ENCODE results near the gene SLC27A6.

SLC27A6 gene

GRCh38 chr5:128979761-128980160, 14.5 kb downstream of the SLC27A6 start:
- TF ChIP-seq YY1 (IDR thresholded peaks at IDR 0.05; ENCODE audit: low read depth) = no peak

- TF ChIP-seq CEBPB (IDR thresholded peaks at IDR 0.05) = no peak
- no peak for TF ChIP-seq NFIC (IDR thresholded peaks at IDR 0.05)
- TF ChIP-seq ZBTB7A (IDR thresholded peaks at IDR 0.05; ENCODE audit: low read depth) = no peak
- TF ChIP-seq TCF12 (IDR thresholded peaks at IDR 0.05; ENCODE audit: low read depth) = no peak
- no peak for TF ChIP-seq CREB1 (IDR thresholded peaks at IDR 0.05; ENCODE audit: low read depth)
- no peak for TF ChIP-seq YY1 (IDR thresholded peaks at IDR 0.05; ENCODE audit: low read depth)
- no peak for TF ChIP-seq TAF1 (IDR thresholded peaks at IDR 0.05; ENCODE audit: low read depth)
- TF ChIP-seq TEAD4 (IDR thresholded peaks at IDR 0.05) = no peak
- TF ChIP-seq USF1 (IDR thresholded peaks at IDR 0.05) = no peak
- no peak for TF ChIP-seq EP300 (IDR thresholded peaks at IDR 0.05; ENCODE audit: borderline replicate concordance)
- no peak for TF ChIP-seq REST (IDR thresholded peaks at IDR 0.05; ENCODE audit: low read depth)
- no peak for TF ChIP-seq FOXM1 (IDR thresholded peaks at IDR 0.05; ENCODE audit: borderline replicate concordance, low read depth)
- TF ChIP-seq RAD21 (IDR thresholded peaks at IDR 0.05; ENCODE audit: low read depth) = no peak
- no peak for TF ChIP-seq MAX (IDR thresholded peaks at IDR 0.05)
- TF ChIP-seq EGR1 (IDR thresholded peaks at IDR 0.05) = no peak
Measured at GRCh38 chr5:128980917-128981316, 15.6 kb downstream of the SLC27A6 start.

GRCh38 chr5:128984480-128984879, 19.2 kb downstream of the SLC27A6 start:
- TF ChIP-seq MAX (IDR thresholded peaks at IDR 0.05) (no peak), USF1 (IDR thresholded peaks at IDR 0.05) (no peak), ZBTB7A (IDR thresholded peaks at IDR 0.05; ENCODE audit: low read depth) (no peak), RAD21 (IDR thresholded peaks at IDR 0.05; ENCODE audit: low read depth) (no peak), TCF12 (IDR thresholded peaks at IDR 0.05; ENCODE audit: low read depth) (no peak), FOXM1 (IDR thresholded peaks at IDR 0.05; ENCODE audit: borderline replicate concordance, low read depth) (no peak), TAF1 (IDR thresholded peaks at IDR 0.05; ENCODE audit: low read depth) (no peak), EP300 (IDR thresholded peaks at IDR 0.05; ENCODE audit: borderline replicate concordance) (no peak), REST (IDR thresholded peaks at IDR 0.05; ENCODE audit: low read depth) (no peak), EGR1 (IDR thresholded peaks at IDR 0.05) (no peak), CREB1 (IDR thresholded peaks at IDR 0.05; ENCODE audit: low read depth) (no peak), YY1 (IDR thresholded peaks at IDR 0.05; ENCODE audit: low read depth) (no peak), NFIC (IDR thresholded peaks at IDR 0.05) (no peak)

GRCh38 chr5:128988476-128988875, 23.2 kb downstream of the SLC27A6 start:
- TF ChIP-seq ZBTB7A (IDR thresholded peaks at IDR 0.05; ENCODE audit: low read depth) (no peak), EP300 (IDR thresholded peaks at IDR 0.05; ENCODE audit: borderline replicate concordance) (no peak), EGR1 (IDR thresholded peaks at IDR 0.05) (no peak), YY1 (IDR thresholded peaks at IDR 0.05; ENCODE audit: low read depth) (no peak), USF1 (IDR thresholded peaks at IDR 0.05) (no peak), TAF1 (IDR thresholded peaks at IDR 0.05; ENCODE audit: low read depth) (no peak), TEAD4 (IDR thresholded peaks at IDR 0.05) (no peak), CREB1 (IDR thresholded peaks at IDR 0.05; ENCODE audit: low read depth) (no peak), FOXM1 (IDR thresholded peaks at IDR 0.05; ENCODE audit: borderline replicate concordance, low read depth) (no peak), CEBPB (IDR thresholded peaks at IDR 0.05) (no peak), REST (IDR thresholded peaks at IDR 0.05; ENCODE audit: low read depth) (no peak)
